Muscle of leg (tissue), 11 donors: ENCODE data around the gene MND1. TPM values are rescaled to one million over a fixed set of nuclear protein-coding genes. Genes with fewer than 3 reads are reported as not detected.
"Not testable (repeated sequence)": the region's sequence is repeated elsewhere in the genome, so short reads cannot be mapped to it uniquely, and the experiment has no call there.

Source experiments
- DNase-seq: peaks from one replicate; pipeline ENCODE4 v3.0.0; 2013
- H3K27ac ChIP-seq: one replicate; pipeline ENCODE4 v1.5.1; 2013; ENCODE audit warnings: mild to moderate bottlenecking, low read length, control low read depth
- H3K27me3 ChIP-seq: one replicate; pipeline ENCODE4 v1.6.1; 2013; ENCODE audit warnings: low read length; ENCODE audit not compliant: control insufficient read depth, insufficient read depth
- H3K36me3 ChIP-seq: one replicate; pipeline ENCODE4 v1.6.1; 2013; ENCODE audit warnings: low read length; ENCODE audit not compliant: control insufficient read depth, insufficient read depth
- H3K4me1 ChIP-seq: one replicate; pipeline ENCODE4 v1.6.1; 2013; ENCODE audit warnings: low read length; ENCODE audit not compliant: control insufficient read depth, insufficient read depth
- H3K4me3 ChIP-seq: one replicate; pipeline ENCODE4 v1.5.1; 2013; ENCODE audit warnings: low read length, control low read depth
- H3K9me3 ChIP-seq: replicated peaks from 2 replicates; pipeline ENCODE4 v1.6.1; 2013; ENCODE audit warnings: low read depth, low read length; ENCODE audit not compliant: control insufficient read depth
- WGBS: methylation state at CpG from one replicate; pipeline ENCODE4 v1.1.5; 2013; ENCODE audit warnings: missing lambda C conversion rate; ENCODE audit not compliant: insufficient coverage; 5-methylcytosine and 5-hydroxymethylcytosine counted together
- polyA plus RNA-seq, 8 donors: library from polyadenylated mRNA; unstranded; fragments of 120-200 nt; gene quantifications; one replicate each; pipeline versions ENCODE4 v1.2.1 to v1.2.3, GENCODE V29; 2013; ENCODE audit warnings: inconsistent platforms in 1 of 8, low replicate concordance in 1 of 8; ENCODE audit not compliant: insufficient read length in 8 of 8, insufficient read depth in 1 of 8
- total RNA-seq: library from RNA; stranded (reverse); fragments of 120-200 nt; gene quantifications from one replicate; pipeline ENCODE4 v1.2.4, GENCODE V29; 2013

Gene MND1
- total and polyA plus RNA-seq, 9 donors = 4.3 to 9.3 (median 7.1) TPM

- H3K4me3 ChIP-seq = no peak overlapping the region
- H3K4me1 ChIP-seq = peaks cover 9% of the 10 kb centered on the region
- H3K36me3 ChIP-seq = no peaks in the 10 kb centered on the region
- H3K27ac ChIP-seq = no peak overlapping the region
- 80% methylated on average over 2 of the region's 5 CpGs for WGBS
- H3K9me3 ChIP-seq = no peaks in the 10 kb centered on the region
- H3K27me3 ChIP-seq = no peaks in the 10 kb centered on the region
- no peak for DNase-seq
These were observed 106.0 kb downstream of the MND1 start for GRCh38 chr4:153450544-153450917.

GRCh38 chr4:153451145-153451544, 106.7 kb downstream of the MND1 start:
- DNase-seq, H3K36me3 ChIP-seq, H3K9me3 ChIP-seq, H3K4me3 ChIP-seq, H3K27me3 ChIP-seq, H3K4me1 ChIP-seq, H3K27ac ChIP-seq: not testable (repeated sequence)
- WGBS = 88% methylated on average over 11 of the region's 13 CpGs

DNA sequence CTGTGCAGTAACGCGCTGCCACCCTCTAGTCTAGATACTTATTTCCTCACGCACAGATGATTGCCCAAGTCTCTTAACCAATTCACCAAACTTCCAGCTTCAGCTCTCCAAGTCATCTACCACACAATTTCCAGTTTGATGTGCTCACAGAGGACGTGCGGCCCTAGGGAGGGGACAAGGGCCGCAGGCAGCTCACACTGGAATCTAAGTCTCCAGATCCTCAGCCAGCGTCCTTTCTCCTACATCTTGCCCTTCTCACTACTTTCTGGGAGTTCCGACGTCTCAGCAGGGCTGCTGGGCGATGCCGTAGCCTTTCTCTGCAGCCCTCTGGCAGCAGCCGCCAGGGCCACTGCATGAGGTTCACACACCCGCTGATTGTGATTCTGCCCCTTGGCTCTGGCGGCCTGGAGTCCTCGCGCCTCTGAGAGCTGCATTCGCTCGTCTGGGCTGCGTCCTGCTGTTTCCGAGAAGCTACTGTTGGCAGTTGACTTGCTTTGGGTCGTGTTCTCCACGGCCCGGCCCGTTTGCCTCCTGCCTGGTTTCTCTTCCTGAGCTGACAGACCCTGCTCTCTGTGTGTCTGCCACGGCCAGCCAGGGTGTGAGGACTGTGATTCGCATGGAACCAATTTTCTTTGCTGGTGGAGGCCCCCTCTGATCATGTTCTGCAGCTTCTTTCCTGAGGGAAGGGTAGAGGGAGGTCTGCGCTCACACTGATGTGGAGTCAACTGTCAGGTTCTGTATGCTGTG, 107.6 kb downstream of the MND1 start:
- no peak for DNase-seq
- no peaks in the 10 kb centered on the region for H3K9me3 ChIP-seq
- H3K36me3 ChIP-seq = no peaks in the 10 kb centered on the region
- 65% methylated on average over 25 of the region's 27 CpGs for WGBS
- H3K27ac ChIP-seq = no peak overlapping the region
- no peak overlapping the region for H3K4me3 ChIP-seq
- H3K27me3 ChIP-seq = no peaks in the 10 kb centered on the region
- H3K4me1 ChIP-seq = peaks cover 9% of the 10 kb centered on the region

DNA sequence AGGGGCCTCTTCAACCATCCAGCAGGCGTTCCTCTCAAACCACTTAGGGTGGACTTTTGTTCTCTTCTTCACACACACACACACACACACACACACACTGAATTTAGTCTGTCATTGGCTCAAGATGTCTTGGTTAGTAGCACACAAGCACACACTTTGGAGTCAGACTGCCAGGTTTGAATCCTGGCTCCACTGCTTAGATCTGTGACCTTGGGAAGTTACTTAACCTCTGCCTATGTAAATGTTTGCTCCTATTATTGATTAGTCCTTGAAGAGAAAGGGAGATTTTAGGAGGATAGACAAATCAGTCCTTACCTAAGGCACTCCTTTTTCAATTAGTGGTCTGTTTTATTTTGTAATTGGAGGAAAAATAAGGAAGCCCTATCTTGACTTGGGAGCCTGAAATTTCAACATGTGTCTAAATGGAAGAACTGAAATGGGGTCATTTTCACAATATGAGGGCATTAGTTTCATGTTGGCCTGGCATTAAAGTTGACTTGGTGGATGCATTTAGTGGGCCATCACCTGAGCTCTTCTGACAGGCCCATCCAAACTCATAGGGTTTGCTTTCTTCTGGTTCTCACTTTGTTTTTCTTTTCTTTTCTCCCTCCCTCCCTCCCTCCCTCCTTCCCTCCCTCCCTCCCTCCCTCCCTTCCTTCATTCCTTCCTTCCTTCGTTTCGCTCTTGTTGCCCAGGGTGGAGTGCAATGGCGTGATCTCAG, 108.3 kb downstream of the MND1 start:
- H3K27ac ChIP-seq = no peak overlapping the region
- no peaks in the 10 kb centered on the region for H3K9me3 ChIP-seq
- H3K4me1 ChIP-seq = peaks cover 8% of the 10 kb centered on the region
- 93% methylated on average over 3 of the region's 4 CpGs for WGBS
- no peak for DNase-seq
- no peaks in the 10 kb centered on the region for H3K27me3 ChIP-seq
- no peaks in the 10 kb centered on the region for H3K36me3 ChIP-seq
- H3K4me3 ChIP-seq = no peak overlapping the region

GRCh38 chr4:153453402-153453801, 108.9 kb downstream of the MND1 start:
- DNase-seq = no peak
- no peaks in the 10 kb centered on the region for H3K9me3 ChIP-seq
- 100% methylated on average over 6 of the region's 8 CpGs for WGBS
- no peak overlapping the region for H3K27ac ChIP-seq
- no peak overlapping the region for H3K4me3 ChIP-seq
- H3K27me3 ChIP-seq = no peaks in the 10 kb centered on the region
- H3K4me1 ChIP-seq = peaks cover 5% of the 10 kb centered on the region
- no peaks in the 10 kb centered on the region for H3K36me3 ChIP-seq

GRCh38 chr4:153458969-153459368, 114.5 kb downstream of the MND1 start:
- H3K27ac ChIP-seq = no peak overlapping the region
- no peak overlapping the region for H3K4me3 ChIP-seq
- no peaks in the 10 kb centered on the region for H3K27me3 ChIP-seq
- no peak for DNase-seq
- no peaks in the 10 kb centered on the region for H3K36me3 ChIP-seq
- no CpG with 5 or more reads among the region's 1 CpG for WGBS
- no peaks in the 10 kb centered on the region for H3K9me3 ChIP-seq
- peaks cover 3% of the 10 kb centered on the region for H3K4me1 ChIP-seq

- H3K4me3 ChIP-seq, DNase-seq, H3K27ac ChIP-seq, H3K27me3 ChIP-seq, H3K9me3 ChIP-seq, H3K36me3 ChIP-seq: not testable (repeated sequence)
- no CpG with 5 or more reads among the region's 4 CpGs for WGBS
- H3K4me1 ChIP-seq = peaks cover 12% of the 10 kb centered on the region
These were observed 117.1 kb downstream of the MND1 start for GRCh38 chr4:153461549-153461948.

DNA sequence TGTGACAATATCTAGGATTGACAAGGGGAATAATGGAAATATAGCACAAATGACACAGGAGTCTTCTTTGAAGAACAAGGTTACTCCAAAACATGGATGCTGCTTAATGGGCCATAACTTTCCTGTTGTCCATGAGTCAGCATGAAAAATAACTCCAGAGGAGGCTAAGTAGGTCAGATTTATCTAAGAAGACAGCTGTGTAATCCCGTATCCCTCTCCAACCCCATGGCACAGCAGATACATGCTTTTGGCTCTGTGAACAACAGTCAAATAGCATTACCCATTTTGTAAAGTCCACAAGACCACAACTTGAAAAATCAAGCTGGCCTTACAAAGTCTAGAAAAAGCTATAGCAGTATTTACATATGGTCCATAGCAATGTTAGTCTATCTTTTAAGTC, 119.6 kb downstream of the MND1 start:
- no CpG with 5 or more reads among the region's 1 CpG for WGBS
- H3K4me1 ChIP-seq = peaks cover 17% of the 10 kb centered on the region
- H3K4me3 ChIP-seq = no peak overlapping the region
- H3K9me3 ChIP-seq = no peaks in the 10 kb centered on the region
- DNase-seq = peak; percentile 69
- H3K36me3 ChIP-seq = no peaks in the 10 kb centered on the region
- peak overlapping the region; percentile 62 for H3K27ac ChIP-seq
- H3K27me3 ChIP-seq = no peaks in the 10 kb centered on the region

Other genes with a start within 250 kb of the MND1 start
- 29.8 TPM for gene TRIM2, start 140.2 kb upstream of the MND1 start, total RNA-seq
- 10 to 100 TPM; 13.7 to 32.8 (median 20.6) TPM for gene TRIM2, start 140.2 kb upstream of the MND1 start, polyA plus RNA-seq
- gene TMEM131L, start 121.7 kb downstream of the MND1 start, total RNA-seq = 35.1 TPM
- gene TMEM131L, start 121.7 kb downstream of the MND1 start, polyA plus RNA-seq = 10 to 100 TPM; 38.4 to 69.6 (median 45.7) TPM